Gastrocnemius medialis (tissue), 4 donors: ENCODE measurements around the gene CCDC85B. TPM values are rescaled to one million over a fixed set of nuclear protein-coding genes. Genes with fewer than 3 reads are reported as not detected.
A peak's percentile ranks its signal among the peaks of the same experiment; 100 is the strongest.

Experiments
- ATAC-seq, 2 donors: fragments of 150-250 bp; one replicate each; pipeline ENCODE4 v1.9.1; 2016
- DNase-seq, 2 donors: peaks; one replicate each; pipeline ENCODE4 v3.0.0-alpha.2; 2019
- H3K27ac ChIP-seq, 4 donors: fragments of 200-600 bp; sonication (generic); 1 replicate in 1 of 4; 2 replicates in 3 of 4; pipeline ENCODE4 v1.5.1; 2016 to 2018; ENCODE audit warnings: mild to moderate bottlenecking in 2 of 4, moderate library complexity in 1 of 4
- H3K27me3 ChIP-seq, 3 donors: fragments of 200-600 bp; sonication (generic) in 2 of 3; 1 replicate in 1 of 3; 2 replicates in 2 of 3; pipeline versions ENCODE4 v1.5.1 to v1.6.0; 2016 to 2019; ENCODE audit warnings: mild to moderate bottlenecking in 1 of 3, moderate library complexity in 1 of 3
- H3K36me3 ChIP-seq, 2 donors: fragments of 200-600 bp; sonication (generic) in 1 of 2; one replicate each; pipeline ENCODE4 v1.5.1; 2017 to 2018
- H3K4me1 ChIP-seq, 2 donors: fragments of 200-600 bp; sonication (generic) in 1 of 2; one replicate each; pipeline ENCODE4 v1.5.1; 2016 to 2017; ENCODE audit warnings: mild to moderate bottlenecking in 2 of 2
- H3K4me3 ChIP-seq, 4 donors: fragments of 200-600 bp; sonication (generic) in 3 of 4; 1 replicate in 1 of 4; 2 replicates in 3 of 4; pipeline ENCODE4 v1.5.1; 2016 to 2019; ENCODE audit warnings: mild to moderate bottlenecking in 2 of 4
- H3K9me3 ChIP-seq, 3 donors: fragments of 200-600 bp; sonication (generic) in 2 of 3; 1 replicate in 1 of 3; 2 replicates in 2 of 3; pipeline ENCODE4 v1.5.1; 2016 to 2019
- POLR2A ChIP-seq, 2 donors: fragments of 450-650 bp; IDR thresholded peaks; one replicate each; pipeline ENCODE4 v1.6.1; 2017; ENCODE audit warnings: antibody characterized with exemption in 2 of 2, mild to moderate bottlenecking in 2 of 2, moderate library complexity in 2 of 2
- in situ Hi-C, 4 donors: fragments of 200-750 bp; cut with MboI; loops; one replicate each; pipeline versions ENCODE4 v1.15.0 to v1.8.0; 2017; ENCODE audit warnings: low sequenced_read_pairs in 4 of 4
- intact Hi-C: fragments of 100-400 bp; cut with DNase I; formaldehyde crosslinking; loops from one replicate; pipeline ENCODE4 v1.15.1; 2023; ENCODE audit warnings: low total_unique reads
- total RNA-seq, 4 donors: library from RNA; depleted of rRNA; stranded (reverse); fragments of >200 nt; gene quantifications; one replicate each; pipeline versions ENCODE4 v1.1.0 to v1.2.3, GENCODE V29; 2016
- TF ChIP-seq, protein P1 (sequence below), 5 experiments: fragments of 450-650 bp in 3 of 5; fragments of 200-600 bp in 2 of 5; sonication (generic) in 2 of 5; IDR thresholded peaks in 4 of 5; conservative IDR thresholded peaks in 1 of 5; 1 replicate in 4 of 5; 2 replicates in 1 of 5; pipeline ENCODE4 v1.5.1; 2016 to 2019; ENCODE audit warnings: antibody characterized with exemption in 5 of 5, mild to moderate bottlenecking in 3 of 5, moderate library complexity in 3 of 5

The CCDC85B gene
- total RNA-seq, 4 donors from 2014 or later, result 25.4 to 81.3 (median 42.4) TPM

DNA sequence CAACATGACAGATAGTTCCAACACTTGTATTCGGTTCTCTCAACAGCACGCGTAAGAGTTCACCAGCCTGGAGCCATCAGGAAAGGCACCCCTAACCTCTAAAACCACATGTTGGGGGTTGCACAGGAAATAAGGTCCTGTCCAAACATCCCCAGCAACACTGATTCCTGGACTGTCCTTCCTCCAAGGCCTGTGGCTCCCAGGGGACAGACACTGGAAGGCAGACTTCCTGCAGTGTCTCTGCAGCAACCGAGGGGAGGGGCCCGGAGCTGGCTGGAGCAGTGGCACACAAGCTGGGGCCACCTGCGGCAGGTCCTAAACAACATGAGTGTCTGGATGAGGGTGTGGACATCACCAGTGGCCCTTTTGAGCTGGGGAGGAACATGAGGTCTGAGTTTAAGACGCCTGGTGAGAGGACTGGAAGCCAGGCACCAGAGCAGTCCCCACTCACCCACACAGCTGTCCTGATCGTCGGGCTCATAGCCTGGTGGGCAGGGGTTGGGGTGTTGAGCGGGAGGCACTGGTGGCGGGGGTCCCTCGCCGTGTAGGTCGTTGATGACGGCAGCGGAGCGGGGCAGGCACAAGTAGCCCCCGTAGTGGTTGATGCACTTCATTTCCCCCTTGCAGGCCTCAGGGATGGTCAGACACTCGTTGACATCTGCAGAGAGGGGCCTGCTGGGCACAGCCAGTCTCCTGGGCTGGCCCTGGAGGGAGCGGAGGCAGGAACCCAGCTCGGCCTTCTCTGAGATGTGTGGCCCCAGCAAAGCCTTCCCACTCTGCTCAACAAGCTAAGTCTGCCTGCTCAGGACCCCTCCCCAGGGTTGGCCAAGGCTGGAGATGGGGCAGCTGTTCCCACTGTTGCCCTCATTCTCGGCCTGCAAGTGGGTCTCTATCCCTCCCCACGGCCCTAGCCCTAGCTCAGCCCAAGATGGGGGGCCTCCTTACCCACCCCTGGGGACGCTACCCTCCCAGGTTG lies 19.5 kb upstream of the CCDC85B start:
- in situ Hi-C loops (no loop called here), intact Hi-C loops (no loop called here)
- no peaks in the 10 kb centered on the region for H3K9me3 ChIP-seq
- peaks cover 0 to 19% of the 10 kb centered on the region in 2 donors for H3K4me1 ChIP-seq
- H3K27ac ChIP-seq, result peak overlapping the region; percentile 80 to 87 (median 82)
- no peak for DNase-seq
- no peak for ATAC-seq
- no peak for TF ChIP-seq POLR2A (IDR thresholded peaks at IDR 0.05)
- TF ChIP-seq, protein P1, sequence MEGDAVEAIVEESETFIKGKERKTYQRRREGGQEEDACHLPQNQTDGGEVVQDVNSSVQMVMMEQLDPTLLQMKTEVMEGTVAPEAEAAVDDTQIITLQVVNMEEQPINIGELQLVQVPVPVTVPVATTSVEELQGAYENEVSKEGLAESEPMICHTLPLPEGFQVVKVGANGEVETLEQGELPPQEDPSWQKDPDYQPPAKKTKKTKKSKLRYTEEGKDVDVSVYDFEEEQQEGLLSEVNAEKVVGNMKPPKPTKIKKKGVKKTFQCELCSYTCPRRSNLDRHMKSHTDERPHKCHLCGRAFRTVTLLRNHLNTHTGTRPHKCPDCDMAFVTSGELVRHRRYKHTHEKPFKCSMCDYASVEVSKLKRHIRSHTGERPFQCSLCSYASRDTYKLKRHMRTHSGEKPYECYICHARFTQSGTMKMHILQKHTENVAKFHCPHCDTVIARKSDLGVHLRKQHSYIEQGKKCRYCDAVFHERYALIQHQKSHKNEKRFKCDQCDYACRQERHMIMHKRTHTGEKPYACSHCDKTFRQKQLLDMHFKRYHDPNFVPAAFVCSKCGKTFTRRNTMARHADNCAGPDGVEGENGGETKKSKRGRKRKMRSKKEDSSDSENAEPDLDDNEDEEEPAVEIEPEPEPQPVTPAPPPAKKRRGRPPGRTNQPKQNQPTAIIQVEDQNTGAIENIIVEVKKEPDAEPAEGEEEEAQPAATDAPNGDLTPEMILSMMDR (IDR thresholded peaks at IDR 0.05 in 4 of 5, conservative IDR thresholded peaks at IDR 0.05 in 1 of 5), result no peak
- no peak overlapping the region for H3K4me3 ChIP-seq
- H3K27me3 ChIP-seq, result no peaks in the 10 kb centered on the region
- peaks cover 0 to 11% of the 10 kb centered on the region in 2 donors for H3K36me3 ChIP-seq

DNA sequence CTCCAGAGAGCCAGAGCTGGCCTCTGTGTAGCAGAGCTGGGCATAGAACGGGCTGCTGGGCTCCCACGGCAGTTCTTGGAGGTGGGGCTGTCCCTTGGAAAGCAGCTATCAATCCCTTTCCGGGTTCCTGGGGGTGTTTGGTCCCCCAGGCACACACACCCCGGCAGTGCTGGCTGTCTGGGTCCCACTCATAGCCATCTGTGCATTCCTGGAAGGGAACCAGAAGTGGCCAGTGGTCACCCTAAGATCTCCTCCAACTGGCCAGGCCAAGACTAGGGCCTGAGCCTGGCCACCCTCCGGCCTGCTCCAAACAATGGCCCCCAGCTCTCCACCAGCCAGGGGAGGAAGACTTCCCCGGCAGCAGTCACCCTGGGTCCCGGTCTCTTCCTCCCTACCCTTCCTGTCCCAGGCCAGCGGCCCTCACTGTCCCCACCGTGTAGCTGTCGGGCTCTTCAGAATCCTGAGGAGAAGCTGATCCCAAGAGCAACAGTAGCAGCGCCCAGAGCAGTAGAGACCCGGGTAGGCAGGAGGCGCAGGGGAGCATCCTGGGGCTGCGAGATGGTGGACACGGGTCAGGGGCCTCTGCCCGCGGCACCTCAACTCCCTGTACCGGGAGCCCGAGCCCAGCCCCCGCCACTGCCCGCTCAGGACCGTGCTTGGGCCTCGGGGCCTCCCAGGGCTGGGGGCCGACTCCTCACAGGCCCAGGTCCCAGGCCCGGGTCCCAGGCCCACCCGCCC lies 18.5 kb upstream of the CCDC85B start:
- in situ Hi-C loops, result no loop called here
- DNase-seq, result no peak

DNA sequence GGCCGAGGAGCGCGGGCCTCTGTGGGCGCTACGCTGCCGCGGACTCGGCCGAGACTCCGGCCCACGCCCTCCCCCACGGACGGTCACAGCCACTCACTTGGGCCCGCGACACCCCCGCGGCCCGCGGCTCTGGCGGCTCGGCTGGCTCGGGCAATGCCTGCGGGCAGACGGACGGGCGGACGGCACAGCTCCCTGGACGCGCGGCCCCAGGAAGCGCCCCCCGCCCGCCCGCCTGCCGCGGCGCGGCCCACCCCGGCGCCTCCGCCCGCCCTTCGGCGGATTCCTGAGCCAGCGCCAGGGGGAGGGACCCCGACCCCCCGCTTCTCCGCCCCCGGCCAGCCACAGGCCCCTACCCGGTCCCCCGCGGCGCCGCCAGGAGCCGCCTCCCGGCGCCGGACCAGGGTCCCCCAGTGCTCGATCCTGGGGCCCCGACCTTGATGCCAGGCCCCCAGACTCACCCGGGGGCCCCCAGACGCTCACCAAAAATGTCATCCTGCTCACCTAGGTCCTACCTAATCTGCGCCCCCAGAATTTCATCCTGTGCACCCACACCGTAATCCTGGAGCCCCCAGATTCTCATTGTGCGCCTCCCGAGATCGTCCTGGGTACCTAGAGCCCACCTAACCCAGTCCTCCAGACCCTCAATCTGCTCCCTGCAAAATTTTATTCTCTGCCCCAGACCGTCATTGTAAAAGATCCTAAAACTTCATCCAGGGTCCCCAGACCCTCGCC lies 17.7 kb upstream of the CCDC85B start, which contains the start of gene EFEMP2:
TSS of gene EFEMP2 (minus strand) at position 215 of the 732 bp plus-strand sequence. CDS start 446 bp downstream, outside the sequence.
- H3K4me3 ChIP-seq, result peak within 1 kb of the TSS; percentile 54 to 63 (median 60)
- H3K36me3 ChIP-seq, result no peaks in the 10 kb centered on the region
- ATAC-seq, result peak; percentile 12 to 21
- DNase-seq, result no peak
- no peaks in the 10 kb centered on the region for H3K27me3 ChIP-seq
- intact Hi-C loops (loop anchor here (1.0 kb wide), 3 partner anchors 12 to 89 kb away; partner anchors contain the start of genes FIBP, MUS81 and SART1), in situ Hi-C loops (no loop called here)
- TF ChIP-seq, protein P1 (IDR thresholded peaks at IDR 0.05 in 4 of 5, conservative IDR thresholded peaks at IDR 0.05 in 1 of 5), result peak in 1 of 5 experiments; percentile 2
- TF ChIP-seq POLR2A (IDR thresholded peaks at IDR 0.05), result no peak
- H3K4me1 ChIP-seq, result peaks cover 0 to 19% of the 10 kb centered on the region in 2 donors
- peak within 1 kb of the TSS; percentile 80 to 87 (median 82) for H3K27ac ChIP-seq
- no peaks in the 10 kb centered on the region for H3K9me3 ChIP-seq

More for the DNA sequence above, 18.5 kb upstream of the CCDC85B start:
- TF ChIP-seq, protein P1 (IDR thresholded peaks at IDR 0.05 in 4 of 5, conservative IDR thresholded peaks at IDR 0.05 in 1 of 5), result peak in 1 of 5 experiments; percentile 8
- no peak for TF ChIP-seq POLR2A (IDR thresholded peaks at IDR 0.05)
- Histone ChIP-seq H3K27me3 (no peaks in the 10 kb centered on the region), H3K4me3 (peak overlapping the region; percentile 54 to 63 (median 60)), H3K9me3 (no peaks in the 10 kb centered on the region), H3K4me1 (peaks cover 0 to 19% of the 10 kb centered on the region in 2 donors), H3K36me3 (peaks cover 0 to 1% of the 10 kb centered on the region in 2 donors), H3K27ac (peak overlapping the region; percentile 80 to 87 (median 82))
- intact Hi-C loops, result no loop called here
- ATAC-seq, result peak; percentile 5 to 18
